ENCODE measurements around the gene DYSF. TPM values are rescaled to one million over a fixed set of nuclear protein-coding genes. Genes with fewer than 3 reads are reported as not detected.

Gene DYSF
- total RNA-seq, 1 experiment from 2014 or later: 0.89 TPM

GRCh38 chr2:71567625-71568024 is 114.3 kb downstream of the DYSF start:
- intact Hi-C loops (cut with micrococcal nuclease): no loop called here
- ATAC-seq: no peak
- Histone ChIP-seq H3K4me2 (ENCODE audit: low read length) (no peak overlapping the region), H3K79me2 (ENCODE audit: insufficient read depth, low read length) (no peaks in the 10 kb centered on the region), H3K4me1 (ENCODE audit: control insufficient read depth in 1 of 2, insufficient read depth in 2 of 2, low read length in 2 of 2) (peaks cover 0 to 7% of the 10 kb centered on the region in 2 experiments; a peak in 2 of 4 replicates), H3K9me2 (ENCODE audit: insufficient read depth) (no peaks in the 10 kb centered on the region), H3K9ac (ENCODE audit: low read length) (no peak overlapping the region), H3K27me3 (ENCODE audit: insufficient read depth, low read length) (no peaks in the 10 kb centered on the region), H3K4me3 (replicated peaks in 1 of 2; ENCODE audit: low read depth in 1 of 2, low read length in 2 of 2) (no peak overlapping the region), H2AFZ (ENCODE audit: low read depth, low read length, poor library complexity, severe bottlenecking) (no peak overlapping the region), H4K20me1 (ENCODE audit: insufficient read depth) (no peaks in the 10 kb centered on the region), H3K36me3 (ENCODE audit: control insufficient read depth in 1 of 2, insufficient read depth in 2 of 2, low read length in 2 of 2) (no peaks in the 10 kb centered on the region), H3K9me3 (ENCODE audit: control insufficient read depth in 1 of 2, insufficient read depth in 1 of 2, low read depth in 1 of 2, low read length in 2 of 2) (no peaks in the 10 kb centered on the region), H3K27ac (ENCODE audit: low read depth, low read length) (no peak overlapping the region)
- CTCF ChIA-PET: no interaction called here
- RAD21 ChIA-PET (ENCODE audit: low non-redundant PET in 1 of 2, low total read pairs in 2 of 2, uncharacterized antibody in 2 of 2, unreplicated experiment in 2 of 2): no interaction called here
- POLR2A ChIA-PET: no interaction called here
- no peak for DNase-seq (ENCODE audit: low read depth, low spot score)
- TF ChIP-seq POLR2AphosphoS5 (IDR thresholded peaks at IDR 0.05; ENCODE audit: low read depth, low read length) (no peak), FOSL1 (IDR thresholded peaks at IDR 0.05; ENCODE audit: low read depth) (no peak), SRF (IDR thresholded peaks at IDR 0.05; ENCODE audit: low read depth) (no peak), RAD21 (IDR thresholded peaks at IDR 0.05; ENCODE audit: low read depth) (no peak), ATF3 (IDR thresholded peaks at IDR 0.05) (no peak), CTCF (IDR thresholded peaks at IDR 0.05 in 2 of 3, conservative IDR thresholded peaks at IDR 0.05 in 1 of 3; ENCODE audit: borderline replicate concordance in 1 of 3, insufficient read depth in 1 of 3, low read depth in 2 of 3, low read length in 2 of 3) (no peak), ZBTB33 (IDR thresholded peaks at IDR 0.05; ENCODE audit: extremely low read depth, insufficient replicate concordance, low read length) (no peak), REST (IDR thresholded peaks at IDR 0.05; ENCODE audit: low read depth) (no peak), YY1 (IDR thresholded peaks at IDR 0.05; ENCODE audit: extremely low read depth, insufficient replicate concordance, low read depth, low read length) (no peak), ELF1 (IDR thresholded peaks at IDR 0.05; ENCODE audit: borderline replicate concordance, low read depth) (no peak), TCF7L2 (IDR thresholded peaks at IDR 0.05; ENCODE audit: borderline replicate concordance, extremely low read depth, insufficient read depth, insufficient read length) (no peak), SP1 (IDR thresholded peaks at IDR 0.05; ENCODE audit: low read depth) (no peak)
- no TSS peak for BruUV-seq (replicated peaks)
